Endothelial cell (in vitro differentiated cells): ENCODE results near the gene LPP. TPM values are rescaled to one million over a fixed set of nuclear protein-coding genes. Genes with fewer than 3 reads are reported as not detected.

ENCODE experiments used
- DNase-seq: peaks from one replicate; pipeline ENCODE4 v3.0.0; 2021; ENCODE audit warnings: low spot score
- H3K27ac Mint-ChIP-seq: one replicate; pipeline ENCODE4 v1.8.0; 2021; ENCODE audit warnings: mixed read lengths, inconsistent platforms; ENCODE audit not compliant: unreplicated experiment
- H3K27me3 Mint-ChIP-seq: one replicate; pipeline ENCODE4 v1.8.0; 2021; ENCODE audit warnings: mild to moderate bottlenecking, moderate library complexity, mixed read lengths, inconsistent platforms; ENCODE audit not compliant: unreplicated experiment
- H3K36me3 Mint-ChIP-seq: one replicate; pipeline ENCODE4 v1.8.0; 2021; ENCODE audit warnings: mild to moderate bottlenecking, low read depth, mixed read lengths, inconsistent platforms; ENCODE audit not compliant: unreplicated experiment
- H3K4me1 Mint-ChIP-seq: one replicate; pipeline ENCODE4 v1.8.0; 2021; ENCODE audit warnings: mild to moderate bottlenecking, mixed read lengths, inconsistent platforms; ENCODE audit not compliant: unreplicated experiment
- H3K4me3 Mint-ChIP-seq: one replicate; pipeline ENCODE4 v1.8.0; 2021; ENCODE audit warnings: mild to moderate bottlenecking, mixed read lengths, inconsistent platforms; ENCODE audit not compliant: unreplicated experiment
- H3K9me3 Mint-ChIP-seq: one replicate; pipeline ENCODE4 v1.8.0; 2021; ENCODE audit warnings: mixed read lengths, inconsistent platforms; ENCODE audit not compliant: unreplicated experiment
- CTCF ChIP-seq: fragments of 200-600 bp; sonication (generic); IDR thresholded peaks from one replicate; pipeline ENCODE4 v1.5.0; 2021; ENCODE audit warnings: antibody characterized with exemption; ENCODE audit not compliant: unreplicated experiment
- total RNA-seq: library from RNA; stranded (reverse); fragmentation: NEBNext Ultra II Directional; extraction: Animal tissue kit (Norgen Biotek cat#: 25700); gene quantifications from one replicate; pipeline ENCODE4 v1.2.1, GENCODE V29; 2021; ENCODE audit not compliant: unreplicated experiment

LPP gene
- total RNA-seq, 1 donor from 2014 or later, result 181 TPM

DNA sequence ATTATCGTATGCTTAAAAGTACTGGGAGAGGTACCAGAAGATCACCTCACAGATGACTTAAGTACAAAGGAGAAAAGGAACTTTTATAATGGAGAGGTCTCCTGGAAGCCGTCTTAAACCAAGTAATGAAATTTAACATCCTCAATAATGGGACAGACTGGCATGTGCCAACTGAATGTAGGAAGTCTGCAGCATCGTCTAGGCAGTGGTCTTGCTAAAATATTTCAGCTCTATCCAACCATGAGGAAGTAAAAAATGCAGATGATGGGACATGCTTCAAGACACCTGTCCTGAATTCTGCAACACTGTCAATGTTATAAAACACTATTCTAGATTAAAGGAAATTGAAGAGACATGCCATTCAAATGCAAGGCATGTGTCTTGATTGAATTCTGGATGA, 559.0 kb downstream of the LPP start:
- H3K4me1 Mint-ChIP-seq, result peaks cover 3% of the 10 kb centered on the region
- no peaks in the 10 kb centered on the region for H3K9me3 Mint-ChIP-seq
- H3K36me3 Mint-ChIP-seq, result no peaks in the 10 kb centered on the region
- TF ChIP-seq CTCF, result no peak
- DNase-seq, result no peak
- H3K4me3 Mint-ChIP-seq, result no peak overlapping the region
- no peak overlapping the region for H3K27ac Mint-ChIP-seq
- H3K27me3 Mint-ChIP-seq, result no peaks in the 10 kb centered on the region

- H3K4me3 Mint-ChIP-seq, result no peak overlapping the region
- peaks cover 2% of the 10 kb centered on the region for H3K27me3 Mint-ChIP-seq
- H3K4me1 Mint-ChIP-seq, result no peaks in the 10 kb centered on the region
- TF ChIP-seq CTCF, result no peak
- H3K36me3 Mint-ChIP-seq, result no peaks in the 10 kb centered on the region
- H3K9me3 Mint-ChIP-seq, result no peaks in the 10 kb centered on the region
- H3K27ac Mint-ChIP-seq, result no peak overlapping the region
- no peak for DNase-seq
Measured at GRCh38 chr3:188719545-188719944, 565.6 kb downstream of the LPP start.

- no peak for DNase-seq
- no peak for TF ChIP-seq CTCF
- Mint-ChIP-seq H3K27me3 (peaks cover 2% of the 10 kb centered on the region), H3K4me3 (no peak overlapping the region), H3K4me1 (no peaks in the 10 kb centered on the region), H3K36me3 (no peaks in the 10 kb centered on the region), H3K9me3 (no peaks in the 10 kb centered on the region), H3K27ac (no peak overlapping the region)
Measured at GRCh38 chr3:188720215-188720614, 566.3 kb downstream of the LPP start.

DNA sequence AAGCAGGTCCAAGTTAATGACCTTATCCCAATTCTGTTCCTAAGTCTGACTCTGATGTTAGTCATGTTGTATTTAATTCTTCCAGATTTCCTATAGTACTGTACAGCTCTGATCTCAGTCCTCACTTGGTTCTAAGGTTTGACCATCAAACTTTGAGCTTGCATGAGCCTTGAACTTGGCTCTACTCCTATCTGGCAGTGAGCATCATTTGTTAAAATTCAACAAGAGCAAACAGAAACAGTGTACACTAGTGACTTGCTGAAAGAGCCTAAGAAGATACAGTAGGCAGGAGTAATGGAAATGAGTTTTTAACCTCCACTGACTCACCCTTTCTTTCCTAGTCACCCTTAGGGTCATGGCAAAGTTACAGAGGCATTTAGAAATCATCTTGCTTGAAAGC, 566.7 kb downstream of the LPP start:
- DNase-seq, result no peak
- H3K4me3 Mint-ChIP-seq, result no peak overlapping the region
- peaks cover 2% of the 10 kb centered on the region for H3K27me3 Mint-ChIP-seq
- no peak overlapping the region for H3K27ac Mint-ChIP-seq
- H3K36me3 Mint-ChIP-seq, result no peaks in the 10 kb centered on the region
- TF ChIP-seq CTCF, result no peak
- H3K4me1 Mint-ChIP-seq, result no peaks in the 10 kb centered on the region
- H3K9me3 Mint-ChIP-seq, result no peaks in the 10 kb centered on the region

- H3K4me1 Mint-ChIP-seq, result peaks cover 5% of the 10 kb centered on the region
- no peak for DNase-seq
- no peak overlapping the region for H3K4me3 Mint-ChIP-seq
- peaks cover 4% of the 10 kb centered on the region for H3K36me3 Mint-ChIP-seq
- no peaks in the 10 kb centered on the region for H3K9me3 Mint-ChIP-seq
- TF ChIP-seq CTCF, result no peak
- no peak overlapping the region for H3K27ac Mint-ChIP-seq
- H3K27me3 Mint-ChIP-seq, result peaks cover 5% of the 10 kb centered on the region
Measured at GRCh38 chr3:188721312-188721711, 567.4 kb downstream of the LPP start.
